ENCODE results near the gene SPAG17. TPM values are rescaled to one million over a fixed set of nuclear protein-coding genes. Genes with fewer than 3 reads are reported as not detected.

Gene SPAG17
- total and polyA plus RNA-seq, 2 of the 4 experiments (the other 2 are of a cell fraction): 0.10 TPM; not detected in 1

- dilution Hi-C loops (cut with HindIII; ENCODE audit: low sequenced_read_pairs, unreplicated experiment): no loop called here
- Histone ChIP-seq H3K56ac (ENCODE audit: extremely low read depth, insufficient read depth, low read length) (no peak overlapping the region), H3K23ac (ENCODE audit: low read depth, low read length) (no peak overlapping the region), H2BK20ac (ENCODE audit: low read depth, low read length) (no peak overlapping the region), H3K14ac (replicated peaks; ENCODE audit: low read depth, low read length) (no peak overlapping the region), H4K91ac (ENCODE audit: insufficient read depth, low read depth, low read length) (no peak overlapping the region), H4K8ac (ENCODE audit: low read depth in 2 of 2, low read length in 2 of 2) (no peak overlapping the region), H3K79me1 (ENCODE audit: low read depth in 1 of 2, low read length in 2 of 2) (no peaks in the 10 kb centered on the region), H2AFZ (replicated peaks; ENCODE audit: low read length, poor library complexity) (no peak overlapping the region), H4K20me1 (ENCODE audit: insufficient read depth, low read length) (no peaks in the 10 kb centered on the region), H2BK15ac (ENCODE audit: low read depth, low read length) (no peak overlapping the region), H3K4me1 (ENCODE audit: control insufficient read depth, insufficient read depth, low read length) (no peaks in the 10 kb centered on the region), H3K4ac (ENCODE audit: low read depth, low read length) (no peak overlapping the region), H3K9ac (ENCODE audit: low read depth, low read length) (no peak overlapping the region), H2BK5ac (ENCODE audit: low read depth, low read length, poor library complexity, severe bottlenecking) (no peak overlapping the region), H3K36me3 (ENCODE audit: control insufficient read depth, insufficient read depth, low read length) (no peaks in the 10 kb centered on the region), H3K18ac (ENCODE audit: low read depth, low read length) (no peak overlapping the region), H3K9me1 (ENCODE audit: insufficient read depth, low read length) (no peaks in the 10 kb centered on the region), H2AK9ac (replicated peaks; ENCODE audit: low read depth, low read length, poor library complexity) (no peak overlapping the region), H4K5ac (ENCODE audit: low read depth, low read length) (no peak overlapping the region), H2BK120ac (ENCODE audit: low read depth, low read length) (no peak overlapping the region), H3K27me3 (ENCODE audit: control insufficient read depth, insufficient read depth, low read length) (no peaks in the 10 kb centered on the region), H3K27ac (ENCODE audit: insufficient read depth, low read length) (no peak overlapping the region), H3K4me2 (ENCODE audit: low read depth, low read length) (no peak overlapping the region), H3K4me3 (ENCODE audit: insufficient read depth, low read depth, low read length) (no peak overlapping the region), H2AK5ac (ENCODE audit: low read depth, low read length) (no peak overlapping the region), H3K9me3 (ENCODE audit: control insufficient read depth, insufficient read depth, low read length) (no peaks in the 10 kb centered on the region)
- BruUV-seq (replicated peaks): no TSS peak
- in situ Hi-C loops (cut with MboI; ENCODE audit: low sequenced_read_pairs): no loop called here
- POLR2A ChIA-PET (ENCODE audit: unreplicated experiment): no interaction called here
- no CpG with 5 or more reads among the region's 2 CpGs for WGBS, 2 experiments (ENCODE audit: extremely low coverage in 2 of 2, insufficient read length in 1 of 2)
- DNase-seq (no peak), ATAC-seq (ENCODE audit: low read depth) (no peak)
- CTCF ChIA-PET: no interaction called here
- TF ChIP-seq CEBPB (IDR thresholded peaks at IDR 0.05; ENCODE audit: low read depth, low read length) (no peak), FOS (IDR thresholded peaks at IDR 0.05; ENCODE audit: low read depth, low read length) (no peak), POLR2A (IDR thresholded peaks at IDR 0.05; ENCODE audit: low read depth, low read length) (no peak), RCOR1 (IDR thresholded peaks at IDR 0.05; ENCODE audit: insufficient replicate concordance, low read length) (no peak), MXI1 (IDR thresholded peaks at IDR 0.05; ENCODE audit: borderline replicate concordance, low read depth, low read length) (no peak), MAZ (IDR thresholded peaks at IDR 0.05; ENCODE audit: borderline replicate concordance, low read depth, low read length) (no peak), RAD21 (IDR thresholded peaks at IDR 0.05; ENCODE audit: low read length) (no peak), USF2 (IDR thresholded peaks at IDR 0.05; ENCODE audit: low read depth, low read length) (no peak), CTCF (conservative IDR thresholded peaks at IDR 0.05; ENCODE audit: low read depth, low read length) (no peak)
- intact Hi-C loops (cut with micrococcal nuclease): no loop called here
These were observed 135.0 kb downstream of the SPAG17 start for GRCh38 chr1:118049981-118050380.

All from IMR-90 (cell line).